Spleen (tissue), 7 donors: ENCODE measurements around the gene MYL11.

ENCODE experiments used
- CTCF ChIP-seq, 11 experiments: fragments of 200-600 bp in 7 of 11; fragments of 450-650 bp in 4 of 11; sonication (generic) in 4 of 11; IDR thresholded peaks in 8 of 11; conservative IDR thresholded peaks in 3 of 11; 1 replicate in 7 of 11; 2 replicates in 4 of 11; pipeline versions ENCODE4 v1.4.0 to v1.8.0; 2016 to 2021; ENCODE audit warnings: antibody characterized with exemption in 11 of 11, inconsistent platforms in 4 of 11, mild to moderate bottlenecking in 1 of 11
- POLR2A ChIP-seq, 3 donors: fragments of 450-650 bp; IDR thresholded peaks; one replicate each; pipeline ENCODE4 v1.5.1; 2017; ENCODE audit warnings: antibody characterized with exemption in 3 of 3, mild to moderate bottlenecking in 1 of 3
- donor health status: DM: no; HTN: no; CAD: no; lungs with moderate emphysema.
- donor health status: DM: no; HTN: no; CAD: no.
- donor health status: DM: no; HTN: no; CAD: no.

DNA sequence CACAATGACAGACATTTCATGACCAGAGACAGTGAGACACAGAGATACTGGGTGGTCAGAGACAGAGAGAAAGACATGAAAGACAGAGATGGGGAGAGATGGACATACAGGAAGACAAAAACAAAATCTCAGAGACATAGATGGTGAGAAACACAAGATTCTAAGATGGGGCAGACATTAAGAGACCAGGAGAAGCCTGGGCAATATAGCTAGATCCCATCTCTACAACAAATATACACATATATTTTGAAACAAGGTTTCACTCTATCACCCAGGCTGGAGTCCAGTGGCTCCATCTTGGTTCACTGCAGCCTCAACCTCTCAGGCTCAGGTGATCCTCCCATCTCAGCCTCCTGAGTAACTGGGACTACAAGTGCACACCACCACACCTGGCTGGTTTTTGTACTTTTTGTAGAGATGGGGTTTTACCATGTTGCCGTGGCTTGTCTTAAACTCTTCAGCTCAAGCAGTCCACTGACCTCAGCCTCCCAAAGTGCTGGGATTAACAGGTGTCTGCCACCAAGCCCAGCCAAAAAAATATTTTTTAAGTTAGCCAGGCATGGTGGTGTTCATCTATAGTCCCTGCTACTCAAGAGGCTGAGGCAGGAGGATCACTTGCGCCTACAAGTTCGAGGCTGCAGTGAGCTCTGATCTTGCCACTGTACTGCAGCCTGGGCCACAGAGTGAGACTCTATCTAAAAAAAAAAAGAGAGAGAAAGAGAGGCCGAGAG is 5.6 kb downstream of the MYL11 start:
- no peak for TF ChIP-seq POLR2A (IDR thresholded peaks at IDR 0.05)
- TF ChIP-seq CTCF (IDR thresholded peaks at IDR 0.05 in 8 of 11, conservative IDR thresholded peaks at IDR 0.05 in 3 of 11), result no peak
